Aorta (tissue), 5 donors: ENCODE data around the gene SF3B5. TPM values are rescaled to one million over a fixed set of nuclear protein-coding genes. Genes with fewer than 3 reads are reported as not detected.
"Not testable (repeated sequence)": the region's sequence is repeated elsewhere in the genome, so short reads cannot be mapped to it uniquely, and the experiment has no call there.

Experiments used
- ATAC-seq: fragments of 200-7000 bp; cut with Tn5 transposase; one replicate; pipeline ENCODE4 v1.9.1; 2022; ENCODE audit warnings: moderate library complexity; ENCODE audit not compliant: low FRiP score
- DNase-seq, 2 donors: peaks; one replicate each; pipeline ENCODE4 v3.0.0-alpha.2; 2020
- H3K27ac ChIP-seq, 2 donors: one replicate each; pipeline ENCODE4 v1.5.1; 2013; ENCODE audit warnings: low read length in 2 of 2, mild to moderate bottlenecking in 2 of 2, moderate library complexity in 2 of 2, control low read depth in 1 of 2, inconsistent platforms in 1 of 2, low read depth in 1 of 2
- H3K27me3 ChIP-seq, 2 donors: one replicate each; pipeline ENCODE4 v1.6.1; 2013; ENCODE audit warnings: control low read depth in 1 of 2, low read length in 1 of 2, mild to moderate bottlenecking in 1 of 2, moderate library complexity in 1 of 2; ENCODE audit not compliant: insufficient read depth in 2 of 2, control insufficient read depth in 1 of 2
- H3K36me3 ChIP-seq, 2 donors: one replicate each; pipeline ENCODE4 v1.6.1; 2013; ENCODE audit warnings: control low read depth in 1 of 2, low read length in 1 of 2, mild to moderate bottlenecking in 1 of 2; ENCODE audit not compliant: insufficient read depth in 2 of 2, control insufficient read depth in 1 of 2
- H3K4me1 ChIP-seq, 2 donors: one replicate each; pipeline ENCODE4 v1.6.1; 2013; ENCODE audit warnings: low read length in 2 of 2, control low read depth in 1 of 2, mild to moderate bottlenecking in 1 of 2, moderate library complexity in 1 of 2; ENCODE audit not compliant: insufficient read depth in 2 of 2, control insufficient read depth in 1 of 2
- H3K4me3 ChIP-seq, 2 donors: one replicate each; pipeline ENCODE4 v1.5.1; 2013; ENCODE audit warnings: low read length in 2 of 2, control low read depth in 1 of 2, mild to moderate bottlenecking in 1 of 2
- H3K9me3 ChIP-seq: one replicate; pipeline ENCODE4 v1.6.1; 2013; ENCODE audit warnings: mild to moderate bottlenecking, low read length; ENCODE audit not compliant: control insufficient read depth
- WGBS, 2 donors: extraction: QIAGEN DNeasy Blood & Tissue Kit; methylation state at CpG; one replicate each; pipeline ENCODE4 v1.1.7; 2013; 5-methylcytosine and 5-hydroxymethylcytosine counted together
- intact Hi-C, 2 donors: fragments of 100-400 bp; cut with DNase I; formaldehyde crosslinking; loops; one replicate each; pipeline versions ENCODE4 v1.14.2 to v1.15.0; 2022
- polyA plus RNA-seq, 2 donors: library from polyadenylated mRNA; stranded (reverse); fragments of 200-250 nt; gene quantifications; one replicate each; pipeline ENCODE4 v1.2.3, GENCODE V29; 2013
- total RNA-seq, 2 donors: library from RNA; stranded (reverse); fragmentation: NEBNext Ultra II Directional; extraction: Animal tissue kit (Norgen Biotek cat#: 25700); gene quantifications; one replicate each; pipeline ENCODE4 v1.2.1, GENCODE V29; 2021
- donor health status: healthy with polysubstance abuse.
- donor health status: Bipolar disorder and iron deficiency.
- donor health status: DM: no; HTN: no; CAD: no.
- donor health status: DM: no; HTN: no; CAD: no.
- donor health status: DM: yes; HTN: yes; CAD: no.

SF3B5 gene
- total and polyA plus RNA-seq, 4 donors: 75.2 to 183 (median 117) TPM

GRCh38 chr6:144046672-144047071, 48.7 kb downstream of the SF3B5 start:
- DNase-seq, H3K4me1 ChIP-seq, H3K36me3 ChIP-seq, intact Hi-C loops, H3K27me3 ChIP-seq, H3K4me3 ChIP-seq, H3K9me3 ChIP-seq, H3K27ac ChIP-seq, ATAC-seq: not testable (repeated sequence)
- 77 to 79% methylated on average over 8 of the region's 8 CpGs for WGBS, 2 donors

GRCh38 chr6:144044989-144045388, 50.4 kb downstream of the SF3B5 start:
- WGBS, 2 donors: 80 to 85% methylated on average over 2 of the region's 2 CpGs
- intact Hi-C loops: not testable (repeated sequence)

More at GRCh38 chr6:144044989-144045388, 50.4 kb downstream of the SF3B5 start:
- H3K27ac ChIP-seq, H3K36me3 ChIP-seq, DNase-seq, H3K4me1 ChIP-seq, H3K9me3 ChIP-seq, H3K4me3 ChIP-seq, H3K27me3 ChIP-seq, ATAC-seq: not testable (repeated sequence)

Other genes starting within 250 kb of the SF3B5 start
- not detected for gene ZC2HC1B, start 231.1 kb downstream of the SF3B5 start, total RNA-seq
- gene ZC2HC1B, start 231.1 kb downstream of the SF3B5 start, polyA plus RNA-seq: not detected
- 100 to 1,000 TPM in 1 of 2 donors, 10 to 100 TPM in 1; 65.5 to 101 TPM for gene PLAGL1, start 87.3 kb downstream of the SF3B5 start, total RNA-seq
- 10 to 100 TPM; 16.5 to 53.4 TPM for gene PLAGL1, start 87.3 kb downstream of the SF3B5 start, polyA plus RNA-seq
- 1 to 10 TPM; 6.5 to 7.0 TPM for gene STX11, start 54.9 kb upstream of the SF3B5 start, total RNA-seq
- 1 to 10 TPM; 2.0 to 4.6 TPM for gene STX11, start 54.9 kb upstream of the SF3B5 start, polyA plus RNA-seq
- 100 to 1,000 TPM; 238 to 259 TPM for gene UTRN, start 189.8 kb upstream of the SF3B5 start, total RNA-seq
- gene UTRN, start 189.8 kb upstream of the SF3B5 start, polyA plus RNA-seq: 10 to 100 TPM; 11.5 to 20.1 TPM